Activated naive CD4-positive, alpha-beta T cell treated with anti-CD3 and anti-CD28 coated beads, Interleukin-2, amount 10 ng/mL, durations not matched to agents 7 days and 5 days (primary cell): ENCODE data around the gene SORL1.
"Not testable (repeated sequence)": the region's sequence is repeated elsewhere in the genome, so short reads cannot be mapped to it uniquely, and the experiment has no call there.

Source experiments
- CTCF ChIA-PET: fragments of 350-600 bp; sonication (Branson Sonifier 250); formaldehyde crosslinking; loops from one replicate; lab custom pipeline; 2021; ENCODE audit warnings: antibody characterized with exemption; lab: Charles Lee
- DNase-seq: peaks from one replicate; pipeline ENCODE4 v3.0.0-alpha.2; 2020
- H3K27ac Mint-ChIP-seq: one replicate; pipeline ENCODE4 v1.8.0; 2021; ENCODE audit warnings: mild to moderate bottlenecking, moderate library complexity, mixed read lengths
- H3K27me3 Mint-ChIP-seq: one replicate; pipeline ENCODE4 v1.8.0; 2021; ENCODE audit warnings: mild to moderate bottlenecking, mixed read lengths
- H3K36me3 Mint-ChIP-seq: one replicate; pipeline ENCODE4 v1.8.0; 2021; ENCODE audit warnings: mixed read lengths
- H3K4me1 Mint-ChIP-seq: one replicate; pipeline ENCODE4 v1.8.0; 2021; ENCODE audit warnings: mixed read lengths
- H3K4me3 Mint-ChIP-seq: one replicate; pipeline ENCODE4 v1.8.0; 2021; ENCODE audit warnings: mild to moderate bottlenecking, moderate library complexity, mixed read lengths
- H3K9me3 Mint-ChIP-seq: one replicate; pipeline ENCODE4 v1.8.0; 2021; ENCODE audit warnings: mixed read lengths

The SORL1 gene

DNA sequence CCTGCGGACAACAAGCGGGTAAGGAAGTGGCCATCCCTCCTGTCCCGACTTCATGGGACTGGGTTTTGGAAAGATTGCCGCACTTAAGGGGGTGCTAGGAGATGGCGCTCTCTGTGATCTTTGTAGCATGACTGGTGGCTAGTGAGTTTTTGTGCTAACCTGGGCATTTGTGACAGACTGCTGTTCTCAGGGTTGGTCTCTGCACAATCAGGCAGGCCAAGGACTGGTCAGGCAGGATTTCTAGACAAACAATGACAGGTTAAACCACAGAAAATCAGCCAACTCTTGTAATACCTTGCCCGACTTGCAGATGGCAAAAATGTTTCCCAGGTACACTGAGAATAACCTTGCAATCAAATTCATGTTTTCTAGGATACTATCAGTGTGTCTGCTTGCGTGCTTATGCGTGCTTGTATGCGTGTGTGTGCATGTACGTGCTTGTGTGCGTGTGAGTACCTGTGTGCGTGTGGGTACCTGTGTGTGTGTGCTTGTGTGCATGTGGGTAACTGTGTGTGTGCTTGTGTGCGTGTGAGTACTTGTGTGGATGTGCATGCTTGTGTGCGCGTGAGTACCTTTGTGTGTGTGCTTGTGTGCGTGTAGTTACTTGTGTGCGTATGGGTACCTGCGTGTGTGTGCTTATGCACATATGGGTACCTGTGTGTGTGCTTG lies 26.2 kb downstream of the SORL1 start:
- Mint-ChIP-seq H3K27me3 (no peaks in the 10 kb centered on the region), H3K36me3 (peaks cover 59% of the 10 kb centered on the region), H3K9me3 (no peaks in the 10 kb centered on the region), H3K27ac (peak overlapping the region; percentile 16), H3K4me3 (no peak overlapping the region), H3K4me1 (peaks cover 73% of the 10 kb centered on the region)
- no peak for DNase-seq
- CTCF ChIA-PET: interaction anchor here (0.7 kb wide), 1 partner anchor 228 kb away, joined by 3 read pairs; no protein-coding TSS in a partner anchor

GRCh38 chr11:121478895-121479697 lies 27.0 kb downstream of the SORL1 start:
- Mint-ChIP-seq H3K36me3 (peaks cover 64% of the 10 kb centered on the region), H3K27ac (no peak overlapping the region), H3K4me3 (no peak overlapping the region), H3K4me1 (peaks cover 79% of the 10 kb centered on the region), H3K27me3 (no peaks in the 10 kb centered on the region), H3K9me3 (no peaks in the 10 kb centered on the region)
- no peak for DNase-seq
- CTCF ChIA-PET: no interaction called here

DNA sequence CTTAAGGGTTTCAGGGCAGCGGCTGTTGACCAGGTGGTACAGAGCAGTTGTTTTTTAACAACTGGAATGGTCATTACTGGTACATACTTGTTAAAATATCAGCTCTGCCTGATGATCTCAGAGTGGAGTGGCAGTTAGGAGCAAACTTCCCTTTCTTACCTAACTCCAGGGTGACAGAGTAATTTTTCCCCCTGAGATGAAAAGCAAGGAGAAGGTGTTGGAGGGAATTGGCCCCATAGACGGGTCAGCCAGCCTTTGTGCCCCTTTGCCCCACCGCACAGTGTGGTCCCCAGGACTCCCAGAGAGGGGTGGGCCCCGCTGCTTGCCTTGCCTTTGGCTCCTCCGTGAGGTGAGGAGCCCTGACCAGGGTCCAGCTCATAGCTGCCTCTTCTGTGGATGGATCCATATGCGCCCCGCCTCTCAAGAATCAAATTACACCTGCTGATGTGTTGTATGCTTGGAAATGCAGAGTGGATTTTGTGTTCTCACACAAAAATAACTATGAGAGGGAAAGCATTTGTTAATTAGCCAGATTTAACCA lies 27.7 kb downstream of the SORL1 start:
- Mint-ChIP-seq H3K27me3 (no peaks in the 10 kb centered on the region), H3K36me3 (peaks cover 63% of the 10 kb centered on the region), H3K4me3 (no peak overlapping the region), H3K4me1 (peaks cover 78% of the 10 kb centered on the region), H3K27ac (no peak overlapping the region), H3K9me3 (no peaks in the 10 kb centered on the region)
- DNase-seq: no peak
- CTCF ChIA-PET: interaction anchor here (1.0 kb wide), 1 partner anchor 12 kb away, joined by 3 read pairs; no protein-coding TSS in a partner anchor

DNA sequence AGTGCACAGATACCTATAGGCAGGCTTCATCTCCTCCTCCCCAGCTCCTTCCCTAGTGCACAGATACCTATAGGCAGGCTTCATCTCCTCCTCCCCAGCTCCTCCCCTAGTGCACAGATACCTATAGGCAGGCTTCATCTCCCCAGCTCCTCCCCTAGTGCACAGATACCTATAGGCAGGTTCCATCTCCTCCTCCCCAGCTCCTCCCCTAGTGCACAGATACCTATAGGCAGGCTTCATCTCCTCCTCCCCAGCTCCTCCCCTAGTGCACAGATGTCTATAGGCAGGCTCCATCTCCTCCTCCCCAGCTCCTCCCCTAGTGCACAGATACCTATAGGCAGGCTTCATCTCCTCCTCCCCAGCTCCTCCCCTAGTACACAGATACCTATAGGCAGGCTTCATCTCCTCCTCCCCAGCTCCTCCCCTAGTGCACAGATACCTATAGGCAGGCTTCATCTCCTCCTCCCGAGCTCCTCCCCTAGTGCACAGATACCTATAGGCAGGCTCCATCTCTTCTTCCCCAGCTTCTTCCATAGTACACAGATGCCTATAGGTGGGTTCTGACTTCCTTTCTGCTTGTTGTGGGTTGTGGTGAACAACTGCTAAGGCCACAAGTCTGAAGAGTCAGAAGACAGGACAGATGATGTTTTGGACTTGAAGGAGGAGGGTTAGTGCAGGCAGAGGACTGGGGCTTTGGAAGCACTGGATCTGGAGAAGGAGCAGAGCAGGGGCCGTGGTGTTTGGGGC lies 29.5 kb downstream of the SORL1 start:
- Mint-ChIP-seq H3K27ac (peak overlapping the region; percentile 97), H3K4me3 (peak overlapping the region; percentile 71), H3K36me3 (peaks cover 63% of the 10 kb centered on the region), H3K4me1 (peaks cover 77% of the 10 kb centered on the region)
- CTCF ChIA-PET: interaction anchor here (0.7 to 1.5 kb wide), 3 partner anchors 30 to 98 kb away, joined by 3 to 4 read pairs (median 3); no protein-coding TSS in a partner anchor
- DNase-seq: peak; percentile 81
- H3K27me3 Mint-ChIP-seq, H3K9me3 Mint-ChIP-seq: not testable (repeated sequence)

- peak; percentile 74 for DNase-seq
- peaks cover 63% of the 10 kb centered on the region for H3K36me3 Mint-ChIP-seq
- H3K4me3 Mint-ChIP-seq: peak overlapping the region; percentile 71
- H3K27me3 Mint-ChIP-seq: no peaks in the 10 kb centered on the region
- CTCF ChIA-PET: interaction anchor here (0.6 to 1.5 kb wide), 5 partner anchors 17 to 161 kb away, joined by 3 to 4 read pairs (median 4); no protein-coding TSS in a partner anchor
- H3K4me1 Mint-ChIP-seq: peaks cover 75% of the 10 kb centered on the region
- peak overlapping the region; percentile 97 for H3K27ac Mint-ChIP-seq
- H3K9me3 Mint-ChIP-seq: no peaks in the 10 kb centered on the region
These were observed 30.4 kb downstream of the SORL1 start for GRCh38 chr11:121482231-121483129.

- peaks cover 61% of the 10 kb centered on the region for H3K36me3 Mint-ChIP-seq
- peak overlapping the region; percentile 97 for H3K27ac Mint-ChIP-seq
- no peaks in the 10 kb centered on the region for H3K27me3 Mint-ChIP-seq
- CTCF ChIA-PET: interaction anchor here (1.0 to 1.5 kb wide), 5 partner anchors 18 to 164 kb away, joined by 3 to 4 read pairs (median 3); no protein-coding TSS in a partner anchor
- DNase-seq: no peak
- no peak overlapping the region for H3K4me3 Mint-ChIP-seq
- no peaks in the 10 kb centered on the region for H3K9me3 Mint-ChIP-seq
- peaks cover 65% of the 10 kb centered on the region for H3K4me1 Mint-ChIP-seq
These were observed 31.8 kb downstream of the SORL1 start for GRCh38 chr11:121483805-121484480.

GRCh38 chr11:121485216-121485615 lies 33.1 kb downstream of the SORL1 start:
- peaks cover 59% of the 10 kb centered on the region for H3K4me1 Mint-ChIP-seq
- H3K9me3 Mint-ChIP-seq: no peaks in the 10 kb centered on the region
- H3K27me3 Mint-ChIP-seq: no peaks in the 10 kb centered on the region
- no peak for DNase-seq
- peaks cover 62% of the 10 kb centered on the region for H3K36me3 Mint-ChIP-seq
- peak overlapping the region; percentile 51 for H3K27ac Mint-ChIP-seq
- H3K4me3 Mint-ChIP-seq: no peak overlapping the region
- CTCF ChIA-PET: no interaction called here

GRCh38 chr11:121486054-121486453 lies 33.9 kb downstream of the SORL1 start:
- Mint-ChIP-seq H3K9me3 (no peaks in the 10 kb centered on the region), H3K27me3 (no peaks in the 10 kb centered on the region), H3K36me3 (peaks cover 64% of the 10 kb centered on the region), H3K4me1 (peaks cover 52% of the 10 kb centered on the region), H3K4me3 (no peak overlapping the region), H3K27ac (peak overlapping the region; percentile 34)
- CTCF ChIA-PET: interaction anchor here (2.0 kb wide), 1 partner anchor 35 kb away, joined by 4 read pairs; no protein-coding TSS in a partner anchor
- DNase-seq: no peak

DNA sequence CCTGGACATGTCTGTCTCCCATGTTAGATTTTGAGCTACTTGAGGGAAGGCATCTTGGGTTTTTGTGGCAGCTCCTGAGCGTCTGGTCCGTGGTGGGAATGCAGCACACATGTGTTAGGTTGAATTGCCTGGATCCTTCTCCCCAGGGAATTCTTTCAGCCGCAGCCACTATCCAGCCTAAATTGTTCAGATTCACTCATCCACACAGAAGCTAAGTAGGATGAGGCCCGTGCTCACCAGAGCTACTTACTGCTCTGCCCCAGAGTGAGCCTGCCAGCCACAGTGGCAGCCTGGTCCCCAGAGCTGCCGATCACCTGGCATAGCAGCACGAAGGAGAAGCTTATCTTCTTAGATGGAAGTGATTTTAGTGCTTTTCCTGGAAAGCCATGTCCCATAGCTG lies 35.1 kb downstream of the SORL1 start:
- Mint-ChIP-seq H3K36me3 (peaks cover 71% of the 10 kb centered on the region), H3K27ac (no peak overlapping the region), H3K4me3 (no peak overlapping the region), H3K9me3 (no peaks in the 10 kb centered on the region), H3K27me3 (no peaks in the 10 kb centered on the region), H3K4me1 (peaks cover 43% of the 10 kb centered on the region)
- CTCF ChIA-PET: interaction anchor here (2.0 kb wide), 1 partner anchor 36 kb away, joined by 4 read pairs; no protein-coding TSS in a partner anchor
- DNase-seq: no peak

GRCh38 chr11:121488170-121488569 lies 36.1 kb downstream of the SORL1 start:
- Mint-ChIP-seq H3K4me1 (peaks cover 34% of the 10 kb centered on the region), H3K4me3 (no peak overlapping the region)
- CTCF ChIA-PET: interaction anchor here (2.0 kb wide), 1 partner anchor 37 kb away, joined by 4 read pairs; no protein-coding TSS in a partner anchor

DNA sequence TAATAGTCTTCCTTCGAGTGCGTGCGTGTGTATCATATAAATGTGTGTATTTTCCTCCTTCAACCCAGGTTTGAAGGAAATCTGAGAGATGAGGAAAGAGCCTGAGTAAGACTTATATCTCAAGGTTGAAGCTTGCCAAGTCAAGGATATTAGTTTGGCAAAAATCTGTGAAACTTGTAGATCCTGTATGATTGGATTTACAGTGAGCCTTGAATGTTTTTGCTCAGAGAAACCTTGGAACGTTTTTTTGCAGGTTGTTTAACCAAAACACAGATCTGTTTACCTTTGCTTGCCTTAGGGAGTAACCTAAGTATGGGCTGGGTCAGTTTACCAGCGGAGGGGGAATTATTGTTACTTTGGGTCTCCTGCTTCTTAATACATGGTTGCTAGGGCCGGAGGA lies 36.5 kb downstream of the SORL1 start:
- peaks cover 74% of the 10 kb centered on the region for H3K36me3 Mint-ChIP-seq
- no peak overlapping the region for H3K4me3 Mint-ChIP-seq
- H3K27ac Mint-ChIP-seq: peak overlapping the region; percentile 34
- H3K27me3 Mint-ChIP-seq: no peaks in the 10 kb centered on the region
- H3K4me1 Mint-ChIP-seq: peaks cover 33% of the 10 kb centered on the region
- no peaks in the 10 kb centered on the region for H3K9me3 Mint-ChIP-seq
- no peak for DNase-seq
- CTCF ChIA-PET: no interaction called here

More at GRCh38 chr11:121488170-121488569, 36.1 kb downstream of the SORL1 start:
- no peaks in the 10 kb centered on the region for H3K9me3 Mint-ChIP-seq
- H3K27ac Mint-ChIP-seq: peak overlapping the region; percentile 47
- no peak for DNase-seq
- no peaks in the 10 kb centered on the region for H3K27me3 Mint-ChIP-seq
- H3K36me3 Mint-ChIP-seq: peaks cover 74% of the 10 kb centered on the region

- Mint-ChIP-seq H3K27ac (no peak overlapping the region), H3K4me3 (no peak overlapping the region), H3K27me3 (no peaks in the 10 kb centered on the region), H3K36me3 (peaks cover 72% of the 10 kb centered on the region), H3K9me3 (no peaks in the 10 kb centered on the region), H3K4me1 (peaks cover 33% of the 10 kb centered on the region)
- CTCF ChIA-PET: no interaction called here
- no peak for DNase-seq
These were observed 37.7 kb downstream of the SORL1 start for GRCh38 chr11:121489823-121490222.
